GM12872 (cell line): ENCODE measurements around the gene FAM24B.

ENCODE experiments used
- TF ChIP-seq, protein P1 (sequence below): IDR thresholded peaks from 3 replicates; pipeline ENCODE4 v1.5.1; 2011; ENCODE audit warnings: low read depth, mild to moderate bottlenecking, low read length, moderate library complexity; ENCODE audit not compliant: insufficient read depth

FAM24B gene

DNA sequence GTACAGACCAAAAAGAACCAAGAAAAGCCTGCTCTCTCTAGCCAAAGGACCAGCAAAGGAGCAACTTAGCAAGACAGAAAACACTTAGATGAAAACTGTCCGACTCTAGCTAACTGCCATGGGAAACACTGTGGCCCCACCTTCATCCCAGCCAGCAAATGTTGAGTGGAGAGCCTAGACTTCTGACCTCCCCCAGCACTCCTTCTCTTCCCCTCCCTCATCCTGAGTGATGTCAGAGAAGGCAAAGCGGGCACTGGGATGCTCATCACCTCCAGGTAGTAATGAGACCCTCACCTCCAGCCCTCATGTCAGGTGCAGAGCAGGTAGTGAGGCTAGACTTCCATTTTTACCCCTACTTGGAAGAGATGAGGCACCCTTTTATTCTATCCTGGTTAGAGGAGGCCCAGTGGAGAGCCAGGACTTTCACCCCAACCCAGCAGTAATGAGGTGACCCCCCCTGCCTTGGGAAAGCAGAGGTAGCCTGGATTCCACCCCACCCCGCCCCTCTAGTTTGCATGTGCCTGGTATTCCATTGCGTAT lies 50.6 kb downstream of the FAM24B start:
- TF ChIP-seq, protein P1, sequence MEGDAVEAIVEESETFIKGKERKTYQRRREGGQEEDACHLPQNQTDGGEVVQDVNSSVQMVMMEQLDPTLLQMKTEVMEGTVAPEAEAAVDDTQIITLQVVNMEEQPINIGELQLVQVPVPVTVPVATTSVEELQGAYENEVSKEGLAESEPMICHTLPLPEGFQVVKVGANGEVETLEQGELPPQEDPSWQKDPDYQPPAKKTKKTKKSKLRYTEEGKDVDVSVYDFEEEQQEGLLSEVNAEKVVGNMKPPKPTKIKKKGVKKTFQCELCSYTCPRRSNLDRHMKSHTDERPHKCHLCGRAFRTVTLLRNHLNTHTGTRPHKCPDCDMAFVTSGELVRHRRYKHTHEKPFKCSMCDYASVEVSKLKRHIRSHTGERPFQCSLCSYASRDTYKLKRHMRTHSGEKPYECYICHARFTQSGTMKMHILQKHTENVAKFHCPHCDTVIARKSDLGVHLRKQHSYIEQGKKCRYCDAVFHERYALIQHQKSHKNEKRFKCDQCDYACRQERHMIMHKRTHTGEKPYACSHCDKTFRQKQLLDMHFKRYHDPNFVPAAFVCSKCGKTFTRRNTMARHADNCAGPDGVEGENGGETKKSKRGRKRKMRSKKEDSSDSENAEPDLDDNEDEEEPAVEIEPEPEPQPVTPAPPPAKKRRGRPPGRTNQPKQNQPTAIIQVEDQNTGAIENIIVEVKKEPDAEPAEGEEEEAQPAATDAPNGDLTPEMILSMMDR: no peak

DNA sequence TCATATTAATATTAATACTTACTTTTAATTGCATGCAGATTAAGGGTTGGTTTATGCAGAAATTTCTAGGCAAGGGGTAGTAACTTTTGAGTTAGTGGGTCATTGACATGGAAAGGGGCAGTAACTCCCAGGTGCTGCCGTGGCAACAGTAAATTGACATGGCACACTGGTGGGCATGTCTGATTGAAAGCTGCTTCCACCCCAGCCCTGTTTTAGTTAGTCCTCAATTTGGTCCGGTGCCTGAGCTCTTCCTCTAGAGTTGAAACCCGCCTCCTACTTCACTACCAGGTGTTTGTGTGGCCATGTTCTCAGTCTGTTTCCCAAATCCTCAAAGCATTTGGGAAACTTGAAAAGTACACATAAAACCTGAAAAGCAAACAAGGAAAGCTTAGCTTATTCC lies 52.1 kb downstream of the FAM24B start:
- TF ChIP-seq, protein P1: no peak

DNA sequence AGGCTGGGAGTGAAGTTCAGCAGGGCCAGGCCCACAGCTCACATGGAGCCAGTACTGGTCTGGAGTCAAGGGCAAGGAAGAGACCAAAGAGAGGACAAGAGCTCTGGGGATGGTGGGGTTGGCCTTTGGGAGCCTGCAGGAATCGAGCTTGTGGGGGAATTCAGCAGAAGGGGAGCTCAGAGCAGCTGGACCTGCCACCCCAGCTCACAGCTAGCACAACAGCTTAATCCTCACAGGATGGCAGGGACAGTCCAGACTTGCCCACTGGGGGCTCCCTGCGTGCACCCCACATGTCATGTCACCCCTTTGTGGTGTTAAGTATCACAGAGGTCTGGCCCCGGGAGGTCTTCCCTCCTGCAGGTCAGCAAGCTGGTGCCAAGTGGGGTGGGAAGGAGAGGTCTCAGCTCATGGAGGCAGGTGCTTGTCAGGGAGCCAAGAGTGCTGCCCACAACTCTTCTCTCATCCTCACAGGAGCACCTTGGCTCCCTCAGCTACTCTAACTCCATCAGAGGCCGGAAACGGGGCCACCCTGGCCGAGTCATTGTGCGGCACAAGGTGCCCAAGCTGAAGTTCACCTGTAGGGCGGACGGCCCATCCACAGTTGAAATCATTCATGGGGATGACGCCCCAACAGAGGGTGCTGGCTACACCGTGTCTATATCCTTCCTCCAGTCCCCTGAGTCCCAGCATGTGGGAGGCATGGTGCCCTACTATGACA lies 56.2 kb downstream of the FAM24B start:
- TF ChIP-seq, protein P1: no peak

DNA sequence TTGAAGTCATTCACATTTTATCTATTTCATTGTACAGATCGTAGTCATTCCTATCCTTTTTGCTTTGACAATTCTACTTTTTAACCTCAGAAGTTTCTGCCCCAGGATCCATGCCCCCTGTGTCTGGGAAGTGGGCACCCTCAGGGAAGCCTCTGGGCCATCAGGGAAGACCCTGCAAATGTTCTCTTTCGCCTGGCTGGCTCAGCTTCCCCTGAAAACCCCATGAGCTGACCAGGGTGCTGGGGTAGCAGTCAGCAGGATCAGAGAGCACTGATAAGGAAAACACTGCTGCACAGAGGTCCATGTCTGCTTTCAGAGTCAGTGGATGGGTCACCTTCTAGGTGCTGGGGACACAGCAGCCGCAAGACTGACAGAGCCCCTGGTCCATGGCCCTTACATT lies 57.6 kb downstream of the FAM24B start:
- TF ChIP-seq, protein P1: no peak

DNA sequence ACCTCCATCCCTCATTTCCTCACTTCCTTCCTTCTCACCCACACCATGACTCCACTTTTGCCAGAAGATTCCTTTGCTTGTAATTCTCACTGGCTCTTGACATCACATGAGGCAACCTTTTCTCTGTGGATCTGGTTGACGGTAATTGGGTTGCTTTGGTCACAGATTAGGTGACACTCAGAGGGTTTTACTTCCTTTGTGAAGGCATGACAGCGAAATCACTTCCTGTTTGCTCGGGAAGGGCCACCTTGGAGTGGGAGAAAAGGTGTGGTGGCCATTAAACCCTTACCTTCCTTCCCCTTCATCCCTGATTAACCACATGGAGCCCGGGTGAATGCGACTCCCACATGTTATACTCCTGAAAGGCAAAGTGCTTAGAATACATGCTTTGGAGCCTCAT lies 63.9 kb downstream of the FAM24B start:
- TF ChIP-seq, protein P1: no peak

DNA sequence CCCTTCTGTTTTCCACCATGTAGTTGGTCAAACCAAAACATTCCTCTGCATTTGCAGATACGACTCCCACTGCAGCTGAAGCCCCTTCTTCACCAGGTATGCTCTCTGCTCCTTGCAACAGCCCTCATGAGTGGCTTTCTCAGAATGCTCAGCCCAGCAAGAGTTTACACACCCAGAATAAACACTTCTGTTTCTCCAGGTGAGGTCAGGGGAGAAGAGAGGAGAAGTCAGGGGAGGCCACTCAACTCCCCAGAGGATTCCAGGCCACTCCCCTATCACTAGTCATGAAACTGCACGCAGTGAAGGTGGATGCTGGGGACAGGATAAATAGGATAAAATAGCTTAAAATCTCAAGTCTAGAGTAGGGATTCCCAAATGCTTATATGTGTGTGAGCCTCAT lies 64.9 kb downstream of the FAM24B start:
- TF ChIP-seq, protein P1: no peak

DNA sequence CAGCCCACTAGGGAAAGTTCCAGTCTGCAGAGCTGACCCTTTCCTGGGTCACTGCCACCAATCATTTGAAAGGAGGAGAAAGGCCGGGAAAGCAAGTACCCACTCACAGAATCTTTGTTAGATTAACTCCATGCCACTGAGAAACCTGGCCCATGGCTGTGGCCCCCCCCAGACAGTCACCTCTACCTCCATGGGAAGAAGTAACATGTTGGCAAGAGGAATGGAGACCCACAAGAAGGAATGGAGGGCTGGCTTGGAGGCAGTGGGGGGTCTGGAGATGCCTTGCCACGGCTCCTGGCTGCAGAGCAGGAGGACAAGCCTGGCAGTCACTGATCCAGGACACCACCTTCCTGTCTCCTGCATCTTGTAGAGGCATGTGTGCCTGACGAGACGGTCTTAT lies 66.6 kb downstream of the FAM24B start:
- TF ChIP-seq, protein P1: no peak
